ENCODE results near the gene GM2A. TPM values are rescaled to one million over a fixed set of nuclear protein-coding genes. Genes with fewer than 3 reads are reported as not detected.
"Not testable (repeated sequence)": the region's sequence is repeated elsewhere in the genome, so short reads cannot be mapped to it uniquely, and the experiment has no call there.

The GM2A gene
- total RNA-seq, 1 donor from 2014 or later = 16.9 TPM

- H3K4me3 Mint-ChIP-seq = no peak overlapping the region
- H3K36me3 Mint-ChIP-seq (ENCODE audit: low read depth) = peaks cover 7% of the 10 kb centered on the region
- peaks cover 18% of the 10 kb centered on the region for H3K4me1 Mint-ChIP-seq (ENCODE audit: low read depth)
- no peak overlapping the region for H3K27ac Mint-ChIP-seq
- no peaks in the 10 kb centered on the region for H3K9me3 Mint-ChIP-seq
- intact Hi-C loops (cut with micrococcal nuclease) = loop anchor here (1.0 to 5.0 kb wide), 2 partner anchors 11 to 83 kb away; no protein-coding TSS in a partner anchor
- H3K27me3 Mint-ChIP-seq (ENCODE audit: insufficient read depth) = no peaks in the 10 kb centered on the region
- no peak for DNase-seq (ENCODE audit: low spot score)
Observed at GRCh38 chr5:151234476-151235238, 18.3 kb upstream of the GM2A start.

GRCh38 chr5:151235239-151235571 is 17.8 kb upstream of the GM2A start:
- not testable (repeated sequence) for H3K4me3 Mint-ChIP-seq; H3K36me3 Mint-ChIP-seq (ENCODE audit: low read depth); DNase-seq (ENCODE audit: low spot score); H3K9me3 Mint-ChIP-seq; H3K27me3 Mint-ChIP-seq (ENCODE audit: insufficient read depth); H3K27ac Mint-ChIP-seq
- peaks cover 18% of the 10 kb centered on the region for H3K4me1 Mint-ChIP-seq (ENCODE audit: low read depth)
- intact Hi-C loops (cut with micrococcal nuclease) = loop anchor here (5.0 kb wide), 1 partner anchor 82 kb away; no protein-coding TSS in a partner anchor

- H3K9me3 Mint-ChIP-seq = no peaks in the 10 kb centered on the region
- H3K4me3 Mint-ChIP-seq = no peak overlapping the region
- no peak overlapping the region for H3K27ac Mint-ChIP-seq
- no peaks in the 10 kb centered on the region for H3K27me3 Mint-ChIP-seq (ENCODE audit: insufficient read depth)
- H3K36me3 Mint-ChIP-seq (ENCODE audit: low read depth) = peaks cover 7% of the 10 kb centered on the region
- intact Hi-C loops (cut with micrococcal nuclease) = loop anchor here (5.0 kb wide), 1 partner anchor 80 kb away; no protein-coding TSS in a partner anchor
- DNase-seq (ENCODE audit: low spot score) = no peak
- peaks cover 30% of the 10 kb centered on the region for H3K4me1 Mint-ChIP-seq (ENCODE audit: low read depth)
Observed at GRCh38 chr5:151236888-151237287, 16.1 kb upstream of the GM2A start.

- H3K4me1 Mint-ChIP-seq (ENCODE audit: low read depth) = peaks cover 30% of the 10 kb centered on the region
- no peak overlapping the region for H3K4me3 Mint-ChIP-seq
- no peak overlapping the region for H3K27ac Mint-ChIP-seq
- no peak for DNase-seq (ENCODE audit: low spot score)
- H3K36me3 Mint-ChIP-seq (ENCODE audit: low read depth) = peaks cover 7% of the 10 kb centered on the region
- intact Hi-C loops (cut with micrococcal nuclease) = loop anchor here (5.0 kb wide), 1 partner anchor 80 kb away; no protein-coding TSS in a partner anchor
- H3K9me3 Mint-ChIP-seq = no peaks in the 10 kb centered on the region
- no peaks in the 10 kb centered on the region for H3K27me3 Mint-ChIP-seq (ENCODE audit: insufficient read depth)
Observed at GRCh38 chr5:151237685-151238084, 15.3 kb upstream of the GM2A start.

GRCh38 chr5:151238303-151238741 is 14.7 kb upstream of the GM2A start:
- intact Hi-C loops (cut with micrococcal nuclease) = loop anchor here (5.0 kb wide), 1 partner anchor 79 kb away; no protein-coding TSS in a partner anchor
- Mint-ChIP-seq H3K27me3 (ENCODE audit: insufficient read depth) (no peaks in the 10 kb centered on the region), H3K27ac (no peak overlapping the region), H3K9me3 (no peaks in the 10 kb centered on the region), H3K4me3 (no peak overlapping the region), H3K4me1 (ENCODE audit: low read depth) (peaks cover 35% of the 10 kb centered on the region), H3K36me3 (ENCODE audit: low read depth) (peaks cover 5% of the 10 kb centered on the region)
- no peak for DNase-seq (ENCODE audit: low spot score)

- Mint-ChIP-seq H3K9me3 (no peaks in the 10 kb centered on the region), H3K4me3 (no peak overlapping the region), H3K27me3 (ENCODE audit: insufficient read depth) (no peaks in the 10 kb centered on the region), H3K4me1 (ENCODE audit: low read depth) (peaks cover 41% of the 10 kb centered on the region), H3K36me3 (ENCODE audit: low read depth) (peaks cover 9% of the 10 kb centered on the region), H3K27ac (no peak overlapping the region)
- intact Hi-C loops (cut with micrococcal nuclease) = loop anchor here (1.0 to 5.0 kb wide), 4 partner anchors 15 to 113 kb away; partner anchors contain the start of gene CCDC69
- DNase-seq (ENCODE audit: low spot score) = no peak
Observed at GRCh38 chr5:151239237-151239861, 13.6 kb upstream of the GM2A start.

- DNase-seq (ENCODE audit: low spot score); H3K9me3 Mint-ChIP-seq; H3K27me3 Mint-ChIP-seq (ENCODE audit: insufficient read depth); H3K36me3 Mint-ChIP-seq (ENCODE audit: low read depth); intact Hi-C loops (cut with micrococcal nuclease); H3K27ac Mint-ChIP-seq; H3K4me3 Mint-ChIP-seq: not testable (repeated sequence)
- peaks cover 33% of the 10 kb centered on the region for H3K4me1 Mint-ChIP-seq (ENCODE audit: low read depth)
Observed at GRCh38 chr5:151240268-151240835, 12.6 kb upstream of the GM2A start.

GRCh38 chr5:151240924-151241635 is 11.9 kb upstream of the GM2A start:
- no peak overlapping the region for H3K27ac Mint-ChIP-seq
- intact Hi-C loops (cut with micrococcal nuclease) = no loop called here
- H3K27me3 Mint-ChIP-seq (ENCODE audit: insufficient read depth) = no peaks in the 10 kb centered on the region

GRCh38 chr5:151243127-151243526 is 9.9 kb upstream of the GM2A start:
- intact Hi-C loops (cut with micrococcal nuclease) = no loop called here
- Mint-ChIP-seq H3K36me3 (ENCODE audit: low read depth) (peaks cover 7% of the 10 kb centered on the region), H3K27me3 (ENCODE audit: insufficient read depth) (no peaks in the 10 kb centered on the region), H3K4me1 (ENCODE audit: low read depth) (peaks cover 40% of the 10 kb centered on the region), H3K4me3 (no peak overlapping the region), H3K9me3 (no peaks in the 10 kb centered on the region), H3K27ac (no peak overlapping the region)
- no peak for DNase-seq (ENCODE audit: low spot score)

More at GRCh38 chr5:151240924-151241635, 11.9 kb upstream of the GM2A start:
- no peak for DNase-seq (ENCODE audit: low spot score)
- Mint-ChIP-seq H3K9me3 (no peaks in the 10 kb centered on the region), H3K36me3 (ENCODE audit: low read depth) (peaks cover 7% of the 10 kb centered on the region), H3K4me3 (no peak overlapping the region), H3K4me1 (ENCODE audit: low read depth) (peaks cover 40% of the 10 kb centered on the region)

GRCh38 chr5:151243564-151243963 is 9.4 kb upstream of the GM2A start:
- no peak for DNase-seq (ENCODE audit: low spot score)
- intact Hi-C loops (cut with micrococcal nuclease) = no loop called here
- Mint-ChIP-seq H3K27me3 (ENCODE audit: insufficient read depth) (no peaks in the 10 kb centered on the region), H3K27ac (no peak overlapping the region), H3K9me3 (no peaks in the 10 kb centered on the region), H3K36me3 (ENCODE audit: low read depth) (peaks cover 7% of the 10 kb centered on the region), H3K4me3 (no peak overlapping the region), H3K4me1 (ENCODE audit: low read depth) (peaks cover 40% of the 10 kb centered on the region)

- DNase-seq (ENCODE audit: low spot score) = no peak
- no peaks in the 10 kb centered on the region for H3K9me3 Mint-ChIP-seq
- H3K27ac Mint-ChIP-seq = no peak overlapping the region
- H3K27me3 Mint-ChIP-seq (ENCODE audit: insufficient read depth) = no peaks in the 10 kb centered on the region
- no peak overlapping the region for H3K4me3 Mint-ChIP-seq
- intact Hi-C loops (cut with micrococcal nuclease) = no loop called here
- H3K36me3 Mint-ChIP-seq (ENCODE audit: low read depth) = peaks cover 7% of the 10 kb centered on the region
- H3K4me1 Mint-ChIP-seq (ENCODE audit: low read depth) = peaks cover 38% of the 10 kb centered on the region
Observed at GRCh38 chr5:151244206-151244605, 8.8 kb upstream of the GM2A start.

- Mint-ChIP-seq H3K27me3 (ENCODE audit: insufficient read depth) (peaks cover 2% of the 10 kb centered on the region), H3K27ac (no peak overlapping the region), H3K4me3 (no peak overlapping the region), H3K36me3 (ENCODE audit: low read depth) (peaks cover 9% of the 10 kb centered on the region), H3K9me3 (no peaks in the 10 kb centered on the region), H3K4me1 (ENCODE audit: low read depth) (peaks cover 38% of the 10 kb centered on the region)
- intact Hi-C loops (cut with micrococcal nuclease) = no loop called here
- no peak for DNase-seq (ENCODE audit: low spot score)
Observed at GRCh38 chr5:151245680-151246219, 7.2 kb upstream of the GM2A start.

All from activated T-helper 1 cell treated with anti-CD3 and anti-CD28 coated beads, Interleukin-12 subunit alpha, Interleukin-12 subunit beta, Interleukin-2, Interleukin-4 antibody, amounts not matched to agents 30 ng/mL and 10 ng/mL and 1 ng/mL, durations not matched to agents 14 hours and 24 hours and 36 hours (primary cell).